GM20000 (cell line): Measurements from ENCODE around the gene SLC10A2.

ENCODE experiments used
- DNase-seq: peaks from one replicate; pipeline ENCODE4 v3.0.0; 2012; ENCODE audit warnings: low spot score
- TF ChIP-seq, protein P1 (sequence below): IDR thresholded peaks from 2 replicates; pipeline ENCODE4 v1.5.1; 2012; ENCODE audit warnings: mild to moderate bottlenecking, control low read depth; ENCODE audit errors: extremely low read depth, missing control alignments

The SLC10A2 gene

DNA sequence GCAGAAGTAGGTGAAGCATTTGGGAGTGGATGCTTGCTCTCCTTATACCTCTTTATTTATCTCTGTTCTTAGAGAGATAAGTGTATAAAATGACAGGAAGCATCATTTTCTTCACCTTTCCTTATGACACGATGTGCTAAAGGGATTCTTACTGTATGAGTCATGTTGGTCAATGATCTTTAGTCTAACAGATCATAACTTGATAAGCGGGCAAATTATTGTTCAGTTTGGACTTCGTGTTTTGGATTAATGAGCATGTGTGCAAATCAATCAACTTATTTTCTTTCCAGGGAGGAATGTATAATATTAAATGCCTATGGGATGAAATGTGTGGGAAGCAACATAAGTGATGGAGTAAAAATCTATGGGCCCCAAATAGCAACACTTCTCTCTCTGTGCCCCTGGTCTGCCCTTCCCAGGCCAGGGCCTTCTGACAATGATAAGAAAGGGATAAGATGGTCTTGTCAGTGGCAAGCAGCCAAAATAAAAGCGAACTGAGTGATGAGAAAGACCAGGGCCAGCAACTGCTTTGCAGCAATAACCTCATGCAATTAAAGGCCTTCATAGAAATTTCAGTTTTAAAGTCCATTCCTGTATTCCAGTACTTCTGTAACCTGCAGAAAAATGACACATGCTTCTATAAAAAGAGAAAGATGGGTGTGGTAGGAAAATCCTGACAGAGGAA is 61.4 kb downstream of the SLC10A2 start:
- TF ChIP-seq, protein P1, sequence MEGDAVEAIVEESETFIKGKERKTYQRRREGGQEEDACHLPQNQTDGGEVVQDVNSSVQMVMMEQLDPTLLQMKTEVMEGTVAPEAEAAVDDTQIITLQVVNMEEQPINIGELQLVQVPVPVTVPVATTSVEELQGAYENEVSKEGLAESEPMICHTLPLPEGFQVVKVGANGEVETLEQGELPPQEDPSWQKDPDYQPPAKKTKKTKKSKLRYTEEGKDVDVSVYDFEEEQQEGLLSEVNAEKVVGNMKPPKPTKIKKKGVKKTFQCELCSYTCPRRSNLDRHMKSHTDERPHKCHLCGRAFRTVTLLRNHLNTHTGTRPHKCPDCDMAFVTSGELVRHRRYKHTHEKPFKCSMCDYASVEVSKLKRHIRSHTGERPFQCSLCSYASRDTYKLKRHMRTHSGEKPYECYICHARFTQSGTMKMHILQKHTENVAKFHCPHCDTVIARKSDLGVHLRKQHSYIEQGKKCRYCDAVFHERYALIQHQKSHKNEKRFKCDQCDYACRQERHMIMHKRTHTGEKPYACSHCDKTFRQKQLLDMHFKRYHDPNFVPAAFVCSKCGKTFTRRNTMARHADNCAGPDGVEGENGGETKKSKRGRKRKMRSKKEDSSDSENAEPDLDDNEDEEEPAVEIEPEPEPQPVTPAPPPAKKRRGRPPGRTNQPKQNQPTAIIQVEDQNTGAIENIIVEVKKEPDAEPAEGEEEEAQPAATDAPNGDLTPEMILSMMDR: no peak

DNA sequence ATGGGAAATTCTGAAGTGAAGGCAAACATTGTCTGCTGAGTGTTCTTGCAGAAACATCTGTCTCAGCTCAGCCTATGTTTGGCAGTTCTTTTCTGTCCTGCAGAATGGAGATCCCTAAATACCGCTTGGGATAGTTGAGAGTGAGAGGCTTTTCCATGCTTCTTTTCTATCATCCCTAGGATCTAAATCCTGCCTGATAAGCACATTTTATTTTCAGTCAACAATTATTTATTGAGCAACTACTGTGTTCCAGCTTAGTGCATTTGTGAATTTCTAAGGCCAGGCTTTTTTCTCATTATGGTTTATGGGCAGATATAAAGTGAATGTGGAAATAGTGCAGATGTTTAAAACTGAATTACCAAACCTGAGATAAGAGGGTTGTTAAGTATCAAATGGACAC is 62.6 kb downstream of the SLC10A2 start:
- TF ChIP-seq, protein P1: no peak
- DNase-seq: no peak

More for the DNA sequence above, 61.4 kb downstream of the SLC10A2 start:
- DNase-seq: no peak

DNA sequence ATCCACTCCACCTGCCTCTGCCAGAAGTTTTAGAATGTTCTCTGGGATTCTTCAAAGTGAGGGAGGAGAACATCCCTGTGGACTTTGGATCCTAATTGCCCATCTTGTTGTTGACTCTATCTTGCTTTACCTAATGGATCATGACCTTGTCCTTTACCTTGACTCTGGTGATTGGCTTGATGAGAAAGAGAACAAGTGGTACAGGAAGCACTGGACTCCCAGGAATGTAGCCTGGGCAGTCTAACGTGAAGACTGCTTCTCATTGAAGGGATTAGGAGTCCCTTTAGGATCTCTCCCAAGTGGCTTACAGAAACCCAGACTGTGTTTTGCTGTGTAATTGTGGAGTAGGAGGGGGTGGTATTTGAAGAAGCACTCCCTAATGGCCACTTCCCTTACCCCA is 63.9 kb downstream of the SLC10A2 start:
- no peak for DNase-seq
- TF ChIP-seq, protein P1: no peak

GRCh38 chr13:103000157-103000556 is 66.1 kb downstream of the SLC10A2 start:
- no peak for DNase-seq
- TF ChIP-seq, protein P1: no peak

- TF ChIP-seq, protein P1: no peak
- DNase-seq: no peak
These were observed 66.7 kb downstream of the SLC10A2 start for GRCh38 chr13:102999499-102999898.
